Stimulated activated CD8-positive, alpha-beta memory T cell treated with anti-CD3 and anti-CD28 coated beads, Interleukin-4, amount 100 ng/mL, for 4 hours (primary cell): ENCODE data around the gene RC3H2.

Experiments used
- DNase-seq, 2 donors: peaks; one replicate each; pipeline ENCODE4 v3.0.0-alpha.2; 2020; ENCODE audit warnings: low read depth in 2 of 2, low spot score in 1 of 2

RC3H2 gene

GRCh38 chr9:122807271-122807900 lies 97.8 kb downstream of the RC3H2 start:
- no peak for DNase-seq

DNA sequence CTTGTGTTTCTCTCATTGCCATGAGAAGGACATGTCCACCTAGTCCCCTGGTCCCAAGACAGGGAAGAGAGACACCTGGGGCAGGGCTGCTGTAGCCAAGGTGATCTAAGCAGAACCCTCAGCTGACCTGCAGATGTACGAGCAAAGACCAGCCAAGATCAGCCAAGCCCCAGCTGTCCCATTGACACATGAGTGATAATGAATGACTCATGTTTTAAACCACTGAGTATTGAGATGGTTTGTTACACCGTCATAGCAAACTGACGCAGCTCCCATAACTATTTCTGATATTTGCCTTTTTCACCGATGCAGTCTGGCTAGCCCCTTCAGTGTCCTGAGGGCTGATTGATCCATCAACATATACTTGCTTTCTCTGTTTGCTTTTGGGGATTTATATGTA lies 98.5 kb downstream of the RC3H2 start:
- no peak for DNase-seq

GRCh38 chr9:122800066-122801060 lies 104.8 kb downstream of the RC3H2 start, which contains the start of gene OR1K1:
Gene OR1K1 (plus strand): TSS chr9:122800123. CDS start chr9:122800123, 0 bp downstream.
- DNase-seq = no peak

- DNase-seq = no peak
These were observed 107.7 kb downstream of the RC3H2 start for GRCh38 chr9:122797316-122798063.
